Stimulated activated CD4-positive, alpha-beta T cell treated with anti-CD3 and anti-CD28 coated beads, Interleukin-1b, Interleukin-23, amount 100 ng/mL, for 1 hour (primary cell): ENCODE measurements around the gene MYO5A.
"Not testable (repeated sequence)": the region's sequence is repeated elsewhere in the genome, so short reads cannot be mapped to it uniquely, and the experiment has no call there.

Experiments
- DNase-seq, 2 donors: peaks; one replicate each; pipeline ENCODE4 v3.0.0-alpha.2; 2020; ENCODE audit warnings: low read depth in 2 of 2

Gene MYO5A

DNA sequence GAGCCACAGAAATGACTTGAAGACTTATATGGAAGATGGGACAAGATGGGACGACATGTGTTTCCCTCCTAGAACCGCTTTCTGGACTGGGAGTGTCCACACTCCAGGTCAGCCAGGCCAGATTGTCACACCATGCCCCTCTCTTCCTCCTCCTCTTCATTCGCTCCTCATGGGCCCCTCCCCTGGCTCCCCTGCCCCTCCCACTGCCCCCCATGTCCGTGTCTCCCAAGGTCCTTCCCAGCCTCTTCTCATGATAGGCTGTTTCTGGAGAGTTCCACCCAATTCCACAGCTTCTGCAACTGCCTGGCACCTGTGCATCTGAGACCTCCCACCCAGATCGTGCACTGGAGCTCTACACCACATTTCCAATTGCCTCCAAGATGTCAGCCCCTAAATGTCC lies 239.7 kb downstream of the MYO5A start:
- no peak for DNase-seq

DNA sequence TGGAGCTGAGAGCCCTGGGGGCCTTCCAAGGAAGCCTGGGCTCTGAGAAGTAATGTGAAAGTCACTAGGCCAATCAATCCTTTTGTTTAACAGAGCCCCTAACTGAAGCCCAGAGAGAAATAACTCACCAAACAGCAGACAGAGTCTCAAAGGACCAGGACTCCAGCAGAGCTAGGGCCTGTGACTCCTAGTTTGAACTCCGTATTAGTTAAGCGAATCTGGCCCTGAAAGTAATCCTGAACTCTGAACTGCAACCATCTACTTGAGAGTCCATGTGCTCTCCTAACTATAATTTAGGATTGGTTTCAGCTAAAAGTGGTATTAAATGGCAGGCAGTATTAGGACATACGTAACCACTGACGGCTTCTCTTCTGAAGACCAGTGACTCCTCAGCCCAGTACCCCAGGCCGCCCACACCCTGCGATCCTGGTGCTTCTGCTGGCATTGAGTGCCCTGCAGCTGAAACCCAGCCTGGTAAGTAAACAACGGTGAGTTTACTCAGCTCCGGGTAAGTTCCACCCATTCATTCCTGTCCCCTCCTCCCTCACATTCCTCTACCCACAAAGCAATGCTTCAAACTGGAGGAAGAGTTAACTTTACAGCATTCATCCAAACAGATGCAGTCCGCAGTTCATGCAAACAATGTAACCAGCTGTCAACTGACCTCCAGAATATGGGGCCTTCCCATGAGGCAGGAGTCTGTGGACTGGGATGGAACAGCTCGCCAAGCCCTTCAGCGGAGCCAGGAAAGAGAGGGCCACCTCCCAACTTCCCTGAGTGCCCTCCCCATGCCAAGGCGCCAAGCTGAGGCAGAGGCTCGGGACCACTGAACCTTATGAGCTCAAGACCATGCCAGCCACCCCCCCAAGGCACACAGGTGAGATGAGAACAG lies 240.4 kb downstream of the MYO5A start:
- no peak for DNase-seq

DNA sequence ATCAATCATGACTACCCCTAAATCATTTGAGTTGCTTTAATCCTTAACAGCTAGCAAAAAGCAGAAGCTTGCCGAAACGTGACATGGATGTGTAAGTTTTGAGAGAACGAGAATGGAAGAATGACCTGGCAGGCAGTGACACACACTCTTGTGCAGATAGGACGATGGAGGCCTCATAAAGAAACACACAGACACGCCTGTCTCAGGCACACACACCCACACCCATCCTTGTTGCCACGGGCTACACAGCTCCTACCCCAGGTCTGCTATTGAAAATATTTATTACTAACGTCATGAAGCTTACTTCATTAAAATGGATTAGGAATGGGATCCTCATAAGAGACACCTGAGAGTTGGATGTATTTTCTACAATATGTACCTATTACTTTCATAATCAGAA lies 241.6 kb downstream of the MYO5A start:
- DNase-seq, result no peak

- DNase-seq, result not testable (repeated sequence)
These were observed 242.7 kb downstream of the MYO5A start for GRCh38 chr15:52285941-52286340.

DNA sequence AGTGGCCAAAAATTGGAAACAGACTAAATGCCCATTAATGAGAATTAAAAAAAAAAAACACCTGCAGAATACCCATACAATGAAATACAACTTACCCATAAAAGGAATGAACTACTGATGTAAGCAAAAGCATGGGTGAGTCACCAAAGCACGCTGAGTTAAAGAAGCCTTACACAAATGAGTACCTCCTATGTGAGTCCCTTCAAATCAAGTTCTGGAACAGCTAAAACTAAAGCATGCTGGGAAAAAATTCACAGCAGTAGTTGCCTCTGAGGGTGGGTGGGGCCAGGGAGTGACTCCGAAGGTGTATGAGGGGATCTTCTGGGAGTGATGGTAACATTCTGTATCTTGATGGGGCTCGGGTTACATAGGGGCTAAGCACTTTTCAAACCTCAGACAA lies 244.5 kb downstream of the MYO5A start:
- no peak for DNase-seq

GRCh38 chr15:52283281-52283680 lies 245.4 kb downstream of the MYO5A start:
- no peak for DNase-seq

- DNase-seq, result no peak
These were observed 246.3 kb downstream of the MYO5A start for GRCh38 chr15:52282418-52282817.

DNA sequence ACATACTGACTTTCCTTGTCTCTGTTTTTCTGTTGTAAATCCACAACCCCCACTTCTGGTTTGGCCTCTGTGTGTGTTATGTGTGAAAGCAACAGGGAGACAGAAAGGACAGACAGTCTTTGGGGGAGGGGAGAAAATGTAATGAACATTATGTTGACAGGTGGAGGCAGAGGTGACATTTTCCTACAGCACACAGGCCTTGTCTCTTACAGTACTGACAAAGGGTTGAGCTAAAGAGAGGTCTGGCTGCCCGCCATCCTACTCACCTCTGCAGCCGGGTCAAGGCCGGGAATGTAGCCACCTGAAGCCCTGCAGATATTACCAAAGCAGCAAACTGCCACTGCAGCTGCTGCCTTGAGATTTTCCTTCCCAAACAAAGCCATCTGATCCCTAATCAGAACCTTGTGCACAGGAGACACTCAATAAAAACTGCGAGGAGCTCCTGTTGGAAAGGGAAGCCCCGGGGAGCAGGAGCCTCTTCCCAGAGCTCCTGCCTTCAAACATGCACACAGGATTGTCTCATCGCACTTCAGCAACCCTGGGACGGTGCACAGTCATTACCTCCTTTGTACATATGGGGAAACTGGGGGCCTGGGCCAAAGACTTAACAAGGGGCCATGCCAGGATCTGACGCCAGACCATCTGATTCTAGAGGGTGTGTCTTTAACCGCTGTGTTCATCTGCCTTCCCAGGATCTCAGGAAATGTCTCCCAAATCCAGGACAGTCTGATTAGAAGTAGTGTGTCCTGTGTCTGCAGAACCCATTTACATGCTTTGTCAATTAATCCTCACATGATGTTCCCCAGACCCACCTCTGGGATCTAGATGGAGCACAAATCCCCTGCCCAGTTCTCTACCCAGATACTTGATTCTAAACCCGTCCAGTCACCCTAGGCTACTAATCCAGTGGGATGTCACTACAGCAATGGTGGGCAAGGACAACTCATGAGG lies 247.3 kb downstream of the MYO5A start:
- no peak for DNase-seq

GRCh38 chr15:52280326-52281084 lies 248.2 kb downstream of the MYO5A start:
- DNase-seq, result no peak

- no peak for DNase-seq
These were observed 249.9 kb downstream of the MYO5A start for GRCh38 chr15:52278636-52279367.

GRCh38 chr15:52278135-52278534 lies 250.5 kb downstream of the MYO5A start:
- no peak for DNase-seq

DNA sequence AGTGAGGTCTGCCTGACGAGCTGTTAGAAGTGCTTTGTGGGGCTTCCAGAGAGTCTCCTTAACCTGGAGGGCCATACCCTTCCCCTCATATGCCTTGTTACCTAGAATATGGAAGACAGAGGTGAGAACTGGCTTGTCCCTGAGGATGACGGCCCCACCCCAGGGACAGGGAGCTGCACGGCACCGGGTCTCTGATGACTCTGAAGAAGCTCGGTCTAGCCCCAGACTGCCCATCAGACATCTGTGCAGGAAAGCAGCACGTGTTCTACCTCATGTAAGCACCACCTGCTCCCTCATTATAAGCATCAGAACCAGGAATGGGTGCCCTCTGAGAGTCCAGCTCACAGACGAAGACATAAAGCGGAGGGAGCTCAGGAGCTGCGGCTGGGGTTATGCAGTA lies 251.1 kb downstream of the MYO5A start:
- DNase-seq, result no peak

- DNase-seq, result no peak
These were observed 252.4 kb downstream of the MYO5A start for GRCh38 chr15:52276256-52276770.

DNA sequence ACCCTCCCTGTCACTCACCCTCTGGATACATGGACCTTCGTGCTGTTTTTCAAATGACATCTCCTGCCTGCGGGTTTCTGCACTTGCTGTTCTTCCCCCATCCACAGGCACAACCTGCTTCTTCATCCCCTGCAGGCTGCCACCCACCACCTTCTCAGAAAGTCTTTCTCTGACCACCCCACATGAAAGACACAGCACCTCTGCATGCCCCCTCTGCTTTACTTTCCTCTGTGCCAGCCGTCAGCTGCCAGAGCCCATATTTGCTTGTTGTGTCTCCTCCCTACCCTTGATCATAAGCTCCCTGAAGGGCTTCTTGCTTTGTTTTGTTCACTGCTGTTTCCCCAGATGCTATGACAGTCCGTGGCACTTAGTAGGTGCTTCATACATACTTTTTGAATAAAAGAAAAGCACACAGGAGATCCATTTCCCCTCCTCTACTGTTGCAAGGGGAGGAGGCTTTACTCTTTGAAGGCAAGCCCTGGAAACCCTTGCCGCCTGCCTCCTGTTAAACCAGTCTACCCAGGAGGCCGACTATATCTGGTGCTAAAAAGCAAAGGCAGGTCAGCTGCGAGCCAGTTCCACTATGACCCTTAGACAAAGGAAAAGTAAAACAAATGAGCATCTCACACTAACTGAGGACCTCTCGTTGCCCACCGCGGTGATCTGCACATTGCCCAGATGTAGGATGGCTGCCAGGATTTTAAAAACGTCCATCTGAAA lies 265.0 kb downstream of the MYO5A start:
- no peak for DNase-seq

DNA sequence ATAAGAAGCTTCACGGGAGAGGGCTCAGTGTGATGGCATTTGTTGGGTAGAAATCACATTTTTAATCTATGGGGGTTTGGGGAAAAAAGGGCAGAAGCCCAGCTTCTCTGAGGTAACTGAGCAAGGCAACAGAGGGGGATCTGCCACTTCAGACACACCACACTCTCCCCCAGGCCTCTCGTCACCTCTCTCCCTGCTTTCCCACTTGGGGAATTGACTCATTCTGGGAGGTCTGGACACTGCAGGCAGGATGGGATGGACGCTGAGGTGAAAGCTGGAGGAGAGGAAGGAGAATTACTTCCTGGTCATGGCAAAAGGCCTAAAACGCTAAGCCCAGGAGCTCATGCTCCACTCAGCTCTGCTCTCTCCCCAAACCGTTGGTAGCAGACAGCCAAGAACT lies 266.3 kb downstream of the MYO5A start:
- no peak for DNase-seq

GRCh38 chr15:52261498-52262242 lies 267.0 kb downstream of the MYO5A start:
- no peak for DNase-seq

DNA sequence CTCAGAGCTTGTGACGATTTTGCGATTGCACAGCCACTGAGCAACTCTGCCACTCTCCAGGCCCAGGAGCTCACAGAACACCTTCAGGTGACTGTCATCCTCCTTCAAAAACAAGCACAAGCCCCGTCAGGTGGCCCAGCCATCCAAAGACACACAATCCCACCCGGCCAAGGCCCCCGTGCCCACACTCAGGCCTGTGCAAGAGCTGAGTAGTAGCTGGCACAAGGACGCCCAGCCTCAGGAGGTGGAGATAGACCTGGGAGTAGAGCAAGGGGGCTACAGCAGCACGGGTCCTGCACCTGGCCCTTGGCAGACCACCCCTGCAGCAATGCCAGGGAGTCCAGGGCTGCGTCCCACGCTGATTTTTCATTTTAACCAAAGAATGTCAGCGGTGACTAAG lies 267.7 kb downstream of the MYO5A start:
- no peak for DNase-seq

- DNase-seq, result no peak
These were observed 269.2 kb downstream of the MYO5A start for GRCh38 chr15:52259503-52259902.

- DNase-seq, result no peak
These were observed 270.2 kb downstream of the MYO5A start for GRCh38 chr15:52258461-52258860.

DNA sequence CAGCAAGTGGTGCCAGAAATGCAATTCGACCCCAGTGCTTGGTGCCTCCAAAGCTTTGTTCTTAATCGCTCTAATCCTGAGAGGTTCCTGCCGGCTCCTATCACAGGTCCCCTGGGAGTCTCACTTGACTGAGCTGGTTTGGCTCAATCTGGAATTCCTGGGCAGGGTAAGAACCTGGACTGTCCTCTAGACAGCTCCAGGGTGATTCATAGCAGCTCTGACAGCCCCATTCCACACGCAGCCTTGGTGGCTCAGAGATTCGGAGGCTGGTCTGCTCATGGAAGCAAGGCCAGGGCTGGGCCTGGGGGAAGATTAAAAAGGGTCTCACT lies 271.0 kb downstream of the MYO5A start:
- no peak for DNase-seq
